Posterior cingulate gyrus (tissue), 11 donors: Measurements from ENCODE around the gene KLRB1.
"Not testable (repeated sequence)": the region's sequence is repeated elsewhere in the genome, so short reads cannot be mapped to it uniquely, and the experiment has no call there.

Experiments used
- DNase-seq, 10 donors: peaks; one replicate each; pipeline versions ENCODE4 v3.0.0 to v3.0.0-alpha.2; 2020 to 2021; ENCODE audit warnings: mixed read lengths in 3 of 10
- intact Hi-C: fragments of 100-400 bp; cut with DNase I; formaldehyde crosslinking; loops from one replicate; pipeline ENCODE4 v1.15.1; 2023

Gene KLRB1

GRCh38 chr12:9562841-9563453, 44.8 kb downstream of the KLRB1 start:
- intact Hi-C loops: not testable (repeated sequence)

GRCh38 chr12:9545489-9545888, 62.2 kb downstream of the KLRB1 start:
- intact Hi-C loops, DNase-seq: not testable (repeated sequence)

More at GRCh38 chr12:9562841-9563453, 44.8 kb downstream of the KLRB1 start:
- DNase-seq: not testable (repeated sequence)
